ENCODE data around the gene SEC31B.

Gene SEC31B

GRCh38 chr10:100505164-100505563 is 14.5 kb downstream of the SEC31B start:
- TF ChIP-seq CTCF (IDR thresholded peaks at IDR 0.05; ENCODE audit: borderline replicate concordance, control extremely low read depth, extremely low read depth, insufficient read depth, missing control alignments) = no peak
- DNase-seq (ENCODE audit: low spot score) = no peak
- in situ Hi-C loops (cut with MboI; ENCODE audit: low sequenced_read_pairs, unreplicated experiment) = no loop called here

DNA sequence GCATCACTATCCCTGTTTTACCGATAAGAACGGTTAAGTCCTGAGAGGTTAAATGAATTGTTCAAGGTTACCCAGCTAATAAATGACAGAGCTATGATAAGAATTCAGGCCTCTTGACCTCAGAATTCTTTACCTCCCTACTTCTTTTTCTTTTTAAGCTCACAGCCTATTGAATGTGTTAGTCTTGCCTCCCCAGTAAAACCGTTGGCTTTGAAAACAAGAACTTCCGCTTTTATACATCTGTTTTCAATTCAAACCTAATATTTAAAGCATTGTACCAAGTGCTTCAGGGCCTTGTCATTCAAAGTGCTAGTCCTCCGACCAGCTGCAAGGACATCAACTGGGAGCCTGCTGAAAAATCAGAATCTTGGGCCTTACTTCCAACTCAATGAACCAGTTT is 15.6 kb downstream of the SEC31B start:
- in situ Hi-C loops (cut with MboI; ENCODE audit: low sequenced_read_pairs, unreplicated experiment) = no loop called here
- no peak for DNase-seq (ENCODE audit: low spot score)
- no peak for TF ChIP-seq CTCF (IDR thresholded peaks at IDR 0.05; ENCODE audit: borderline replicate concordance, control extremely low read depth, extremely low read depth, insufficient read depth, missing control alignments)

GRCh38 chr10:100502926-100503494 is 16.7 kb downstream of the SEC31B start:
- in situ Hi-C loops (cut with MboI; ENCODE audit: low sequenced_read_pairs, unreplicated experiment) = no loop called here

DNA sequence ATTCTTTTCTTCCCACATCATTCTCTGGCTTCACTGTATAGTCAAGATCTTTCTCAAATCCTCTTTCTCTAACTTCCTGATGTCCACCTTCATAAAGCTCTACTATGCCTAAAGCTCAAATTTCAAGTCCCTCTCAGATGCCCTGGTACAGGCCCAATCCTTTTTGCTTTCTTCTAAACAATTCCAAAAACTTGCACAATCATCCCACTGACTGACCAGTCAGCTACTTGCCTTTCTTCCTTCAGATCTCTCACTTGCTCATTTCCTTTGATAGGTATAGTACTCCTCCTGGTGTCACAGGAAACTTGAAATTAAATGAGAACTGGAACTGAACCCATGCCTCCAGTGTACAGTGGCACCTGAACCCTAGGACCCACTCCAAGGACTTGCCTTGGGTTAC is 18.2 kb downstream of the SEC31B start:
- TF ChIP-seq CTCF (IDR thresholded peaks at IDR 0.05; ENCODE audit: borderline replicate concordance, control extremely low read depth, extremely low read depth, insufficient read depth, missing control alignments) = no peak
- in situ Hi-C loops (cut with MboI; ENCODE audit: low sequenced_read_pairs, unreplicated experiment) = no loop called here
- no peak for DNase-seq (ENCODE audit: low spot score)

More at GRCh38 chr10:100502926-100503494, 16.7 kb downstream of the SEC31B start:
- no peak for TF ChIP-seq CTCF (IDR thresholded peaks at IDR 0.05; ENCODE audit: borderline replicate concordance, control extremely low read depth, extremely low read depth, insufficient read depth, missing control alignments)
- no peak for DNase-seq (ENCODE audit: low spot score)

DNA sequence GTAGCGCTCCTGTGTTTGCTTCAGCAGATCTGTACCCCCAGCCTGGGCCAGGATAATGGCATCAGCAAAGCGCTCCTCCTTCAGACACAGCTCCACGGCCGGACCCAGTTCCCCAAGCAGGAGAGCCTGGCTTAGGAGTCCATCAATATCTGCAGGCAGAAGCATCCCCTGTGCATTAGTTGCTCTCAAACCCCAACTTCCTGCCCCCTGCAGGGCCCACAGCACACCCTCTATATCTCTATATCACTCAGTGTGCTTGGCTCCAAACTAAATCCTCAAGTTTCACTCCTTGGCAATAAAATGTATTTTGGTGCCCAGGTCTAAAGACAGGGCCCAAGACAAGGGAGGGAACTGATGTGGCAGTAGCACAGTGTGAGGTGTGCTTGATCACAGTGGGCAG is 21.6 kb downstream of the SEC31B start:
- no peak for TF ChIP-seq CTCF (IDR thresholded peaks at IDR 0.05; ENCODE audit: borderline replicate concordance, control extremely low read depth, extremely low read depth, insufficient read depth, missing control alignments)
- in situ Hi-C loops (cut with MboI; ENCODE audit: low sequenced_read_pairs, unreplicated experiment) = no loop called here
- DNase-seq (ENCODE audit: low spot score) = no peak

GRCh38 chr10:100496567-100496966 is 23.1 kb downstream of the SEC31B start:
- TF ChIP-seq CTCF (IDR thresholded peaks at IDR 0.05; ENCODE audit: borderline replicate concordance, control extremely low read depth, extremely low read depth, insufficient read depth, missing control alignments) = no peak
- in situ Hi-C loops (cut with MboI; ENCODE audit: low sequenced_read_pairs, unreplicated experiment) = no loop called here

More at GRCh38 chr10:100496567-100496966, 23.1 kb downstream of the SEC31B start:
- DNase-seq (ENCODE audit: low spot score) = no peak
